Measurements from ENCODE around the gene TMEM150B.

DNA sequence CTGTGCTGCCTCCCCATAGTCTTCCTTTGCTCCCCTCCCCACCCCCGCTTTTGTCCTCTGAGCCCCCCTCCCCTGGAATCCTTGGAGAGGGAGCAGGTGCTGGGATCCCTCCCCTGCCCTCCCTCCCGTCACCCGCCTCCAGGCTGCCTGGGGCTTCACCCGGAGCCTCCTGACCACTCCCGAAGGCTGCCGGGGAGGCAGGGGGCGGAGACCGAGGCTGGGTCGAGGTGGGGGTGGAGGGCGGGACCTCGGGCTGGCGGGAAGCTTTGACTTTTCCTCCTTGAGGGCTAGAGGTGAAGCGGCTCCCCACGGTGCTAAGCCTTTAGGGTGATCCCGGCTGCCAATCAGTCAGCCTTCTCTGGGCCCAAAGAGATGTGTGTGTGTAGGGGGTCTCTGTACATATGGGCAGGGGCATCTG, 16.0 kb upstream of the TMEM150B start:
- TF ChIP-seq EZH2phosphoT487 (IDR thresholded peaks at IDR 0.05; ENCODE audit: borderline replicate concordance, low read depth, low read length) = no peak
- TF ChIP-seq, protein P1, sequence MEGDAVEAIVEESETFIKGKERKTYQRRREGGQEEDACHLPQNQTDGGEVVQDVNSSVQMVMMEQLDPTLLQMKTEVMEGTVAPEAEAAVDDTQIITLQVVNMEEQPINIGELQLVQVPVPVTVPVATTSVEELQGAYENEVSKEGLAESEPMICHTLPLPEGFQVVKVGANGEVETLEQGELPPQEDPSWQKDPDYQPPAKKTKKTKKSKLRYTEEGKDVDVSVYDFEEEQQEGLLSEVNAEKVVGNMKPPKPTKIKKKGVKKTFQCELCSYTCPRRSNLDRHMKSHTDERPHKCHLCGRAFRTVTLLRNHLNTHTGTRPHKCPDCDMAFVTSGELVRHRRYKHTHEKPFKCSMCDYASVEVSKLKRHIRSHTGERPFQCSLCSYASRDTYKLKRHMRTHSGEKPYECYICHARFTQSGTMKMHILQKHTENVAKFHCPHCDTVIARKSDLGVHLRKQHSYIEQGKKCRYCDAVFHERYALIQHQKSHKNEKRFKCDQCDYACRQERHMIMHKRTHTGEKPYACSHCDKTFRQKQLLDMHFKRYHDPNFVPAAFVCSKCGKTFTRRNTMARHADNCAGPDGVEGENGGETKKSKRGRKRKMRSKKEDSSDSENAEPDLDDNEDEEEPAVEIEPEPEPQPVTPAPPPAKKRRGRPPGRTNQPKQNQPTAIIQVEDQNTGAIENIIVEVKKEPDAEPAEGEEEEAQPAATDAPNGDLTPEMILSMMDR (conservative IDR thresholded peaks at IDR 0.05; ENCODE audit: low read length) = no peak
